NCI-H526 (cell line): Measurements from ENCODE around the gene CCDC177.

Experiments
- DNase-seq, 2 experiments: peaks; one replicate each; lab custom pipeline; 2025; lab: John Stamatoyannopoulos, UW

Gene CCDC177

DNA sequence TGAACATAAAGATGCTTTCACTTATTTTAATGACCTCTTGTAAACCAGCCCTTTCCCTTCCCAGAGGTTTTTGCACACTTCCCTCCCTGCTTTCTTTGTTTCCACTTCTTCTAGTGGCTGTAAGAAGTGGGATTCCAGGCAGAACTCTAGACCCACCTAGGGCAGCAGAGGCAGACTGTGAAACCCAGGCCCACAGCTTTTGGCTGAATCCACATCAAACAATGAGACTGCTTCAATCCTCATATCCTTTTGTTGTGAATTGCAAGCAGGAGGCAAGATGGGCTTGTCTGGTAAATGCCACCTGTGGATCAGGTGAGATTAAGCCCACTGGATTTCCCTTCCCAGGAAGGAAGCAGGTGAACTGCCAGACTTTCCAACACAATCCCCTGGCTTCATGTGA is 12.8 kb downstream of the CCDC177 start:
- no peak for DNase-seq

- no peak for DNase-seq
These were observed 13.8 kb downstream of the CCDC177 start for GRCh38 chr14:69560826-69561225.

GRCh38 chr14:69559581-69560011 is 15.1 kb downstream of the CCDC177 start:
- peak; percentile 89 to 91 for DNase-seq

DNA sequence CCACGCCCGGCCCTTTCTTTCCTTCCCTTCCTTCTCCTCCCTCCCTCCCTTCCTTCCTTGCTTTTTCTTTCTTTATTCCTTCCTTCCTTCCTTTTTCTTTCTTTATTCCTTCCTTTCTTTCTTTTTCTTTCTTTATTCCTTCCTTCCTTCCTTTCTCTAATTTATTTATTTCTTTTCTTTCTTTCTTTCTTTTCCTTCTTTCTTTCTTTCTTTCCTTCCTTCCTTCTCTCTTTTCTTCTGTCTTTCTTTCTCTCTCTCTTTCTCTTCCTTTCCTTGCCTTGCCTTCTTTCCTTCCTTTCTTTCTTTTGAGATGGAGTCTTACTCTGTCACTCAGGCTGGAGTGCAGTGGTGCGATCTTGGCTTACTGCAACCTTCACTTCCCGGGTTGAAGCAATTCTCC is 15.9 kb downstream of the CCDC177 start:
- no peak for DNase-seq

GRCh38 chr14:69554500-69554899 is 20.2 kb downstream of the CCDC177 start:
- DNase-seq, result no peak

GRCh38 chr14:69553252-69553651 is 21.4 kb downstream of the CCDC177 start:
- DNase-seq, result no peak

DNA sequence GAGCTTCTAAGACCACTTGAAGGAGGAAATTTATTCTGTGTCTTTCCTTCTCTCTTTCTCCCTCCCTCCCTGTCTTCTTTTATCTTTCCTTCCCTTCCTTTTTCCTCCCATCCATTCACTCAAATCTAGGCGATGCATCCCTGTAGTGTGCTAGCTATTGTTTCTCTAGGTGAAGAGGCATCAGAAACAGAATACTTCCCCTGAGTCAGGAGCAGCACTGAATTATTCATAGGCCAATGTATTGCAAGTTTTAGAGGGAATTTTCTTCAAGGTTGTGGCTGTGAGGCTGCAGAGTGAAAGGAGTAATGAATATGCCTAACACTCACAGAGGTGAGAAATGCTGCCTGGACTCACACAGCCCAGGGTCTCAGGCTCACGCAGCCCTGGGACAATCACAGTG is 23.2 kb downstream of the CCDC177 start:
- no peak for DNase-seq

DNA sequence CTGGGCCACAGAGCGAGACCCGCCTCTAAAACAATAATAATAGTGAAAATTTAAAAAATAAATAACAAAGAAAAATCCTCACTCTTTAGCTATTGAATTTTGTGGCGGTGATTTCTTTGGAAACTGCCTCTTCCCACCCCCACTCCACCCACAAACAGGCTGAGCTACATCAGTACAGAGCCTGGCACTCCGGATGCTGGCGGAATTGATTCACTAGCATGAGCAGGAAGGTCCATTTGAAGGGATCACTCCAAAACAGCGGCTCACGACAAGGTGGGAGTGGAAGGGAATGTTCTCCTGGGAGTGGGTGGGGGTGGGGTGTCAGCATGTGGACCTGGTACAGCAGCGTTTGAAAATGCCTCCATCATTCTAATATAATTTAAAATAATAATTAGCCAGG is 26.1 kb downstream of the CCDC177 start:
- DNase-seq, result no peak

DNA sequence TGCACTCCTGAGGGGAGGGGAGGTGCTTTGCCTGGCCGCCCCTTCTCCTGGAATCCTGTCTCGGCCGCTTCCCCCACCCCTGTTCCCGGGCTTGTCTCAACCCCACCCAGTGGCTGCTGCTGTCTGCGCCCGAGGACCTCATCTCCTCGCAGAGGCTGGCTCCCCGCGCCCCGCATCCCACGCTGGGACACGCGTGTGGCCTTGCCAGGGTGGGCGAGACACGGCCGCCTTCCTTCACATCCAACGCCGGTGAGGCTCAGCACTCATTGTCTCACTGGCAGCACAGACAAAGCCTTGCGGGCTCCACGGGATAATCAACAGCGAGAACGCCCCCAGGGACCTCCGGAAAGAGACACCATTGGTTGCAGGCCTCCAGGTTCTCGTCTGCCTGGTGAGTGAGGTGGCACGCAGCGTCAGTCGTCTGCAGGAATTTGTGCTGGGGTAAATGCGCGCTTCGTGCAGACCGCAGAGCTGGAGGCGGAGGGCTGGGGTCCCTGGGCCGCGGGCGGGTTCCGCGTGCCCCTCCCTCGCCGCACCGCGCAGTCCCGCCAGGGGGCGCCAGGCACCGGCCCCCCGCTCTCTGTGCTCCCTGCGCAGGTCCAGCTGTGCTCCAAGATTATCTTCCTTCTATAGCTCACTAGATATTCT is 26.8 kb downstream of the CCDC177 start:
- peak; percentile 23 to 68 for DNase-seq

DNA sequence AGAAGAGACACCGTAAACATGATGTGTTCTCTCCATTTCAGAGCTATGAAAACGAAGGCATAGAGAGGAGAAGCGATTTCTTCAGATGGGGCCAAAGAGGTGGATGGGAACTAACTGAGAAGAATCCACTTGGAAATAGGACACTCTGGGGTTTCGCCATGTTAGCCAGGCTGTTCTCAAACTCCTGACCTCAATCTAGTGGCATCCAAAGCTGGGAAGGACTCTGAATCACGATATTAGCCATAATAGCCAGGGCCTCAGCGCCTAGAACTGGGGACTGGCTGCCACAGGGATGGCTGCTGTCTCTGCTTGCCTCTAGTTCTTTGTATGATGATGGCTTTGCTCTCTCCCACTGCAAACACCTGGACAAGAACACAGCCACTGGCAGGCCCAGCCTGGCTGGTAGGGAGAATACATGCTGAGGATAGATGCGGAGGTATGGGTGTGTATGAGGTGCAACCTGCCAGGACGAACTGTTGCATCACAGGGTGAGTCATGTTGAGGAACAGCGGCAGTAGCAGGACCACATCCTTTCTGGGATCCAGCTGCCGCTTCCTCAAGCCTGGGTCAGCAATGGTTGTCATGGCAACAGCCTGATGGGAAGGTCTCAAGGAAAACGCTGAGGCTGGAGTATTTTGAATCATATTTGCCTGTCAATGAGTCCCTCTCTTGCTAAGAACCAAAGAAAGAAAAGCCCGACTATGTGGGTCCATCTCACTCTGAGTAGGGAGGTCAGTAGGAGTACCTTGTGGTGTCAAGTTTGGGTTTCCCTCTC is 31.1 kb downstream of the CCDC177 start:
- peak in 1 of 2 experiments; percentile 56 for DNase-seq

DNA sequence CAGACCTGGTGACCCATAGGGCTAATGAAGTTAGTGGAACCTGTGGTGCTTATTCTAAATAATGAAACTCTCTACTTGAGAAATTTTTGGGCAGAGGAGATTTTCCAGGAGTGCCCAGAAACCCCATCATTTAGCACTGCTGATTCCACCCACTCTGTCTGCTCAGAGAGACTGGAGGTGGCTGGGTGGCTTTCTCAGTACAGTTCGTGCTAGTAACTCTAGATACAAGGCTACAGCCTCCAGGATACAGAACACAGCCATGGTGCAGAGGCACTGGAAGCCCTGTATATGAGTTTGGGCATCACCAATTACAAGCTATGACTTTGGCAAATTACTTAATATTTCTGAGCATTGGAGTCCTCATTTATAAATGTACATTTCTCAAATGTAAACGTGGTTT is 32.4 kb downstream of the CCDC177 start:
- no peak for DNase-seq

- no peak for DNase-seq
These were observed 33.9 kb downstream of the CCDC177 start for GRCh38 chr14:69540654-69541335.

DNA sequence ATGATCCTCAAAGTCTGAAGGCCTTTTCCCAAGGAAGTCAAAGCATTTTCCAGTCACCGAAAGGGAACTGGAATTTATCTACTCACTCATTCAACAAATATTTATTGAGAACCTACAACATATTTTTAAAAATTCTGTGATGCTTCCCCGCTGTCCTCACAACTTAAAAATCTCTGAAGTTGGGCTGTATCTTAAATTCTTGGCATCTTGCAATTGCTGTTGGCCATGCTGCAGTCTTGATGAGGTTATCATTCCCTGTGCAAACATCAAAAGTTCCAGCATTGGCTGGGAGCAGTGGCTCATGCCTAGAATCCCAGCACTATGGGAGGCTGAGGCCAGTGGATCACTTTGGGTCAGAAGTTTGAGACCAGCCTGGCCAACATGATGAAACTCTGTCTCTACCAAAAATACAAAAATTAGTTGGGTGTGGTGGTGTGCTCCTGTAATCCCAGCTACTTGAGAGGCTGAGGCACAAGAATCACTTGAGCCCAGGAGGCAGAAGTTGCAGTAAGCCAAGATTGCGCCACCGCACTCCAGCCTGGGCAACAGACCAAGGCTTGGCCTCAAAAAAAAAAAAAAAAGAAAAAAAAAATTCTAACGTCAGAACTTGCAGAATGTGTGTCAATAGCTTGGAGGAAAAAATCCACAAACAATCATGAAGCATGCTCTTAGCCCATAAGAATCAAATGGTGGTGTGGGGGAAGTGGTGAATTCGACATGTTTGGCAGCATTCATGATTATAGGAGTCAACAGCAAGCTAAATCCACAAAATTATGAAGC is 34.9 kb downstream of the CCDC177 start:
- DNase-seq, result no peak

DNA sequence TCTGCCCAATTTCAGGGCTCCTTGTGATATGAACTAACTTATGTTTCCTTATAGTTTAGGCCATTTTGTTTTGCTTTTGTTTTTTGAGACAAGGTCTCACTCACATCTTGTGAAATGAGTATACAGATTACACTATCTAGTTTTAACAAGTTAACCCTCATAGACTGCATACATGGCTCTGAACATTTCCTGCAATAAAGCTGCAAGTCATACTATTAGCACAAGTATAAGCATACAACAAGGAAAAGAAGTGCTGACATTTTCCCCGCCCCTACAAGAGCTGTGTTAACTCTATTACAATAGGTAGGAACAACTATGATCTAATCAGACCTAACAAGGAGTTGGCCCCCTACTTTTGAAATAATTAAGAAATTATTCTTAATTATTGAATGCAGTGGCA is 35.9 kb downstream of the CCDC177 start:
- DNase-seq, result no peak

DNA sequence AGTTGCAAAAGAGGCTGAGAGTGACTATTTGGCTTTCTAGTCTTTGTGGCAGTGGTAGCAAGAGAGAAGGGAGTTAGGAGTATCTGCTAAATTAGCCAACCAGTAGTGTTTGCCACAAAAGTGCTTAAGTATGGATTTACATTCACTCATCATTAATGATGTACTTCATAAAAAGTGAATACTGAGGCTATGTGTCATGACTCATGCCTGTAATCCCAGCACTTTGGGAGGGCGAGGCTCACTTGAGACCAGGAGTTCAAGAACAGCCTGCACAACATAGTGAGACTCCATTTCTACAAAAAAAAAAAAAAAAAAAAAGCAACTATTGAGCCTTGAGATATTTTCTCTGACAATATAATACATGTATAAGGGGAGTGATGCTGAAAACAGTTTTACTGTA is 36.8 kb downstream of the CCDC177 start:
- no peak for DNase-seq

DNA sequence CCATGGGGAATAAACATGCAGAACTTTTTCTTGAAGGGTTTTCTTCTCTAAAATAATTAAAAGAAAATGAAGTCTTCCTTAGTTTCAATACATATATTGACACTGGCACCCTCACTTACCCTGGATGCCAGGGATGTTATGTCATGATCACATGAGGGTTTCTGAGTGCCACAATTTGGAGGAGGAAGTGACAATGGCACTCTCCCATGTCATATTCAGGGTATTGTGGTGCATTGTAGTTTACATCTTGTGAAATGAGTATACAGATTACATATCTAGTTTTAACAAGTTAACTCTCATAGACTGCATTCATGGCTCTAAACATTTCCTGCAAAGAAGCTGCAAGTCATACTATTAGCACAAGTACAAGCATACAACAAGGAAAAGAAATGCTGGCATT is 37.7 kb downstream of the CCDC177 start:
- DNase-seq, result no peak

DNA sequence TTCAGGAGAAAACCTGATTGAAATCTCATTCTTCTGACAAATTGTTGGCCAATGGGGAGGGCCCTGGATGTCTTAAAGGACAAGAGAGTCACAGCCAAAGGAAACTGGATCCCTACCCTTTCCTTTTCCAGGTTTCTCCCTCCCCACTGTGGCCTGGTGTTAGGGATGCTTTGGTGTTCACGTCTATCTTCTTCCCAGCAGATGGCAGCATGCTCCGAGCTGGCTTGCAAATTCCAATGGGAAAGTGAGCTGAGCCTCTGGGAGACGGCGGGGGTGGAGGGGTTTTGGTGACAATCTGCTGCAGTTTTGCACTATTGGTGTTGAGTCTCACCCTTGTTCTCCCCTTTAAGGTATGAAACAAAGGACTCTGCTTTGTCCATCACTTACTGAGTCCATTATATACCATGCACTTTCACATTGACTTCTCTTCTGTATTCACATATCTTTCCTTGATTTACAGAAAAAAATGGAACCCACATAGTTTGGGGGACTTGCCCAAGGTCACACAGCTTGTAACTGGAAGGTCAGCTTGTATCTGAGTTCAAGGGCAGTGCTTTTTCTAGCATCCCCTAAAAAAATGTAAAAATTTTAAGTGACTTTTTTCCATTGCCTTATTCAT is 39.3 kb downstream of the CCDC177 start:
- peak; percentile 27 to 75 for DNase-seq

- DNase-seq, result no peak
These were observed 41.9 kb downstream of the CCDC177 start for GRCh38 chr14:69532561-69533340.

GRCh38 chr14:69531135-69531534 is 43.5 kb downstream of the CCDC177 start:
- DNase-seq, result no peak

- DNase-seq, result no peak
These were observed 44.6 kb downstream of the CCDC177 start for GRCh38 chr14:69530095-69530494.

DNA sequence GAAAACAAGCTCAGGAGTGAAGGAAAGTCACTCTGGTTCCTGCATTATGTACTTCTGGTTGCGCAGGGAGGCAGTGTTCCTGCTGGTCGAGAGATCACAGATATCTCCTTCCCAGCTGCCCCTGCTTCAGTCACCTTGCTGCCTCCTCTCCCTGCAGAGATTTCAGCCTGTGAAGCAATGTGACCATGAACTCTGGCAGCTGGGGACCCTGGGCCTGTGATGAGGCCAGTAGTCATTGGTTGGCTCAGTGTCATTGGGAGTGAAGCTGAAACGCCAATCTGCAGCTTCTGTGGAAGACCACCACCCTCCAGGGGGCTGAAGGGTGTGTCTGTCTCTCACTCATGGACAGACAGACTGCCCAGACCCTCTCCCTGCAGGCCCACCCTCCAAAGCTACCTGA is 45.1 kb downstream of the CCDC177 start:
- no peak for DNase-seq
